Panc1 (cell line): ENCODE results near the gene ZNRF3. TPM values are rescaled to one million over a fixed set of nuclear protein-coding genes. Genes with fewer than 3 reads are reported as not detected.
A peak's percentile ranks its signal among the peaks of the same experiment; 100 is the strongest.

ENCODE experiments used
- ATAC-seq: fragments of 200-7000 bp; cut with Tn5 transposase; 2 replicates; pipeline ENCODE4 v1.9.1; 2020; ENCODE audit warnings: mild to moderate bottlenecking, moderate library complexity
- BruUV-seq: library from RNA; stranded (reverse); fragments of 400-500 nt; replicated peaks from 2 replicates; lab custom pipeline; 2021; lab: Mats Ljungman, UMichigan
- CTCF ChIA-PET: fragments of 300-600 bp; sonication (Branson Sonifier 250); formaldehyde crosslinking; loops from one replicate; lab custom pipeline; 2022; ENCODE audit warnings: antibody characterized with exemption; lab: Charles Lee
- POLR2A ChIA-PET: fragments of 300-600 bp; sonication (Branson Sonifier 250); formaldehyde crosslinking; loops from one replicate; lab custom pipeline; 2022; ENCODE audit warnings: antibody characterized with exemption; lab: Charles Lee
- DNase-seq: peaks from one replicate; pipeline ENCODE4 v3.0.0-alpha.2; 2010; ENCODE audit warnings: low read depth, low spot score
- H3K27ac ChIP-seq: 2 replicates; pipeline ENCODE4 v1.5.1; 2011; ENCODE audit warnings: mild to moderate bottlenecking, low read length, inconsistent platforms
- H3K27me3 ChIP-seq: fragments of 200-500 bp; sonication (Bioruptor generic); 2 replicates; pipeline ENCODE4 v1.6.0; 2014; ENCODE audit warnings: low read length, inconsistent platforms; ENCODE audit not compliant: control insufficient read depth, insufficient read depth
- H3K36me3 ChIP-seq: fragments of 200-500 bp; sonication (Bioruptor generic); 2 replicates; pipeline ENCODE4 v1.5.1; 2014; ENCODE audit warnings: inconsistent platforms, mild to moderate bottlenecking, low read length, moderate library complexity; ENCODE audit not compliant: control insufficient read depth, insufficient read depth
- H3K4me1 ChIP-seq: 2 replicates; pipeline ENCODE4 v1.5.1; 2011; ENCODE audit warnings: inconsistent platforms, mild to moderate bottlenecking, low read length, moderate library complexity; ENCODE audit not compliant: control insufficient read depth, insufficient read depth
- H3K4me3 ChIP-seq, 2 experiments: 2 replicates each; pipeline ENCODE4 v1.5.1; 2011 to 2012; ENCODE audit warnings: low read depth in 2 of 2, low read length in 2 of 2, mild to moderate bottlenecking in 2 of 2, inconsistent platforms in 1 of 2, moderate library complexity in 1 of 2
- H3K9me3 ChIP-seq: fragments of 200-500 bp; sonication (Bioruptor generic); 2 replicates; pipeline ENCODE4 v1.5.1; 2014; ENCODE audit warnings: low read depth, mild to moderate bottlenecking, inconsistent platforms, low read length, moderate library complexity; ENCODE audit not compliant: control insufficient read depth, insufficient read depth
- CTCF ChIP-seq: fragments of 450-650 bp; IDR thresholded peaks from 2 replicates; pipeline ENCODE4 v1.5.1; 2017; ENCODE audit warnings: mild to moderate bottlenecking
- POLR2AphosphoS5 ChIP-seq: IDR thresholded peaks from 2 replicates; pipeline ENCODE4 v1.6.1; 2012; ENCODE audit warnings: mild to moderate bottlenecking, low read depth, low read length, moderate library complexity
- SIN3A ChIP-seq: IDR thresholded peaks from 2 replicates; pipeline ENCODE4 v1.6.1; 2012; ENCODE audit warnings: low read depth, mild to moderate bottlenecking, low read length, moderate library complexity, borderline replicate concordance; ENCODE audit not compliant: insufficient read depth
- TCF7L2 ChIP-seq: IDR thresholded peaks from 2 replicates; pipeline ENCODE4 v1.6.1; 2011; ENCODE audit warnings: mild to moderate bottlenecking, low read depth, low read length, inconsistent platforms
- in situ Hi-C: cut with HindIII; loops from 2 replicates; pipeline ENCODE4 v1.10.0; 2016; ENCODE audit warnings: low sequenced_read_pairs, low pct_unique_long_range_greater_than_20kb
- intact Hi-C: fragments of 100-400 bp; cut with micrococcal nuclease; formaldehyde crosslinking; loops from one replicate; pipeline ENCODE4 v1.10.0; 2022; ENCODE audit not compliant: unreplicated experiment
- total RNA-seq: library from RNA; stranded (reverse); gene quantifications from one replicate; pipeline ENCODE4 v1.2.1, GENCODE V29; 2021; ENCODE audit not compliant: unreplicated experiment
- TF ChIP-seq, protein P1 (sequence below), 2 experiments: IDR thresholded peaks; 2 replicates each; pipeline ENCODE4 v1.6.1; 2011 to 2012; ENCODE audit warnings: low read depth in 2 of 2, control low read depth in 1 of 2, low read length in 1 of 2, mild to moderate bottlenecking in 1 of 2, moderate library complexity in 1 of 2; ENCODE audit not compliant: insufficient read depth in 1 of 2

ZNRF3 gene
- total RNA-seq, 1 experiment from 2014 or later: 7.3 TPM

DNA sequence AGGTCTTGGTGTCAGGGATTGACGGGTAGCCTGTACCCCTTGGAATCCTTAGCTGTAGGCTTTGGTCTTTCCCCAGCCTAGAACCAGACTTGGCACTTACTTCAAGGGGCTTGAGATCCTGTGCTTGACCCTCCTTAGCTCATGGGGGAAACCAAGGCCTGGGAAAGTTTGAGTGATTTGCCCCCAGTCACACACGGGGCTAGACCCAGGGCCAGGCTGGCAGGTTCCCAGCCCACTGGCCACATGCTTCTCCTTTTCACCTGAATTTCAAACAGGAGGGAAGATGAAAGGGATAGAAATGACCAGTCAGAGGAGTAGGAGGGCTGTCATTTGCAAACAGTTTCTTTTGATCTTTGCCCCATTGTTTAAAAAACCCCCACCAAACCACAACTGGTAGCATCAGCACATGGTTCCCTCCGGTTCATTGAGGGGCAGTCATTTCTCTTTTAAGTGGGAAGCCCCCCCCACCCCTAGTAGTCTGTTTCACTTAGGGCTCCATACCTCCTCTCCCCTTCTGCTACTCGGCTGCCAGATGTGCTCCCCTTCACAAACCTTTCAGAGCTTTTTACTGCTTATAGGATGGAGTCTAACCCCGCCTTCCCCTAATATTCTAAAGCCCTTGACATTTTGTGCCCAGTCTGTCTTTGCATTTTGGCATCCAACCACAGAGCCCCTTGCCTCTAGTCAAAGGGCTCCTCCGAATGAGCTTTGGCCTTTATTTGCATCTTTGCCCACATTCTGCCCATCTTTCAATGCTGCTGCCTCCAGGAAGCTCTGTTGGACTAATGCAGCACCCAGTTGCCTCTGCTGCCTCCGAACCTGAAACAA is 37.6 kb downstream of the ZNRF3 start:
- Histone ChIP-seq H3K4me1 (peaks cover 3% of the 10 kb centered on the region; the same call in 1 of the 2 replicates), H3K27me3 (no peaks in the 10 kb centered on the region), H3K9me3 (no peaks in the 10 kb centered on the region), H3K27ac (no peak overlapping the region), H3K36me3 (no peaks in the 10 kb centered on the region), H3K4me3 (no peak overlapping the region)
- CTCF ChIA-PET: no interaction called here
- POLR2A ChIA-PET: no interaction called here
- no peak for ATAC-seq
- no peak for TF ChIP-seq CTCF
- peak; percentile 27; the same call in 1 of the 2 replicates for TF ChIP-seq TCF7L2
- TF ChIP-seq, protein P1, sequence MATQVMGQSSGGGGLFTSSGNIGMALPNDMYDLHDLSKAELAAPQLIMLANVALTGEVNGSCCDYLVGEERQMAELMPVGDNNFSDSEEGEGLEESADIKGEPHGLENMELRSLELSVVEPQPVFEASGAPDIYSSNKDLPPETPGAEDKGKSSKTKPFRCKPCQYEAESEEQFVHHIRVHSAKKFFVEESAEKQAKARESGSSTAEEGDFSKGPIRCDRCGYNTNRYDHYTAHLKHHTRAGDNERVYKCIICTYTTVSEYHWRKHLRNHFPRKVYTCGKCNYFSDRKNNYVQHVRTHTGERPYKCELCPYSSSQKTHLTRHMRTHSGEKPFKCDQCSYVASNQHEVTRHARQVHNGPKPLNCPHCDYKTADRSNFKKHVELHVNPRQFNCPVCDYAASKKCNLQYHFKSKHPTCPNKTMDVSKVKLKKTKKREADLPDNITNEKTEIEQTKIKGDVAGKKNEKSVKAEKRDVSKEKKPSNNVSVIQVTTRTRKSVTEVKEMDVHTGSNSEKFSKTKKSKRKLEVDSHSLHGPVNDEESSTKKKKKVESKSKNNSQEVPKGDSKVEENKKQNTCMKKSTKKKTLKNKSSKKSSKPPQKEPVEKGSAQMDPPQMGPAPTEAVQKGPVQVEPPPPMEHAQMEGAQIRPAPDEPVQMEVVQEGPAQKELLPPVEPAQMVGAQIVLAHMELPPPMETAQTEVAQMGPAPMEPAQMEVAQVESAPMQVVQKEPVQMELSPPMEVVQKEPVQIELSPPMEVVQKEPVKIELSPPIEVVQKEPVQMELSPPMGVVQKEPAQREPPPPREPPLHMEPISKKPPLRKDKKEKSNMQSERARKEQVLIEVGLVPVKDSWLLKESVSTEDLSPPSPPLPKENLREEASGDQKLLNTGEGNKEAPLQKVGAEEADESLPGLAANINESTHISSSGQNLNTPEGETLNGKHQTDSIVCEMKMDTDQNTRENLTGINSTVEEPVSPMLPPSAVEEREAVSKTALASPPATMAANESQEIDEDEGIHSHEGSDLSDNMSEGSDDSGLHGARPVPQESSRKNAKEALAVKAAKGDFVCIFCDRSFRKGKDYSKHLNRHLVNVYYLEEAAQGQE (IDR thresholded peaks at IDR 0.05; ENCODE audit: insufficient read depth in 1 of 2, low read depth in 2 of 2, low read length in 1 of 2): no peak
- DNase-seq: no peak
- in situ Hi-C loops (no loop called here), intact Hi-C loops (no loop called here)
- no TSS peak for BruUV-seq

GRCh38 chr22:28921585-28921879 is 38.2 kb downstream of the ZNRF3 start:
- intact Hi-C loops (no loop called here), in situ Hi-C loops (no loop called here)
- Histone ChIP-seq H3K36me3 (no peaks in the 10 kb centered on the region), H3K27ac (no peak overlapping the region), H3K9me3 (no peaks in the 10 kb centered on the region), H3K4me3 (no peak overlapping the region), H3K27me3 (no peaks in the 10 kb centered on the region), H3K4me1 (peaks cover 3% of the 10 kb centered on the region; the same call in 1 of the 2 replicates)
- ATAC-seq (no peak), DNase-seq (no peak)
- TF ChIP-seq TCF7L2 (no peak), CTCF (no peak), POLR2AphosphoS5 (no peak), SIN3A (no peak)
- TF ChIP-seq, protein P1 (IDR thresholded peaks at IDR 0.05; ENCODE audit: insufficient read depth in 1 of 2, low read depth in 2 of 2, low read length in 1 of 2): no peak
- no TSS peak for BruUV-seq
- ChIA-PET POLR2A (no interaction called here), CTCF (no interaction called here)
